Activated T-cell treated with anti-CD3 and anti-CD28 coated beads, Interleukin-2, amount 50 U/mL, for 72 hours (primary cell): Measurements from ENCODE around the gene MOB1B. TPM values are rescaled to one million over a fixed set of nuclear protein-coding genes. Genes with fewer than 3 reads are reported as not detected.

Experiments used
- total RNA-seq, 2 donors: library from RNA; stranded (reverse); gene quantifications; one replicate each; pipeline ENCODE4 v1.2.3, GENCODE V29; 2022

MOB1B gene
- total RNA-seq, 2 donors from 2014 or later, result 27.6 to 34.3 TPM

Other genes with a start within 250 kb of the MOB1B start
- under 1 TPM in 1 of 2 donors, not detected in 1; 0.49 TPM for gene JCHAIN, start 235.9 kb upstream of the MOB1B start, total RNA-seq
- 10 to 100 TPM; 24.3 to 26.0 TPM for gene UTP3, start 213.8 kb upstream of the MOB1B start, total RNA-seq
- 10 to 100 TPM; 27.6 to 30.2 TPM for gene RUFY3, start 180.4 kb upstream of the MOB1B start, total RNA-seq
- gene GRSF1, start 62.5 kb upstream of the MOB1B start, total RNA-seq, result 100 to 1,000 TPM; 107 to 132 TPM
- 10 to 100 TPM; 36.6 to 45.4 TPM for gene DCK, start 91.3 kb downstream of the MOB1B start, total RNA-seq